ENCODE measurements around the gene EEF1A1. TPM values are rescaled to one million over a fixed set of nuclear protein-coding genes. Genes with fewer than 3 reads are reported as not detected.
"Not testable (repeated sequence)": the region's sequence is repeated elsewhere in the genome, so short reads cannot be mapped to it uniquely, and the experiment has no call there.

The EEF1A1 gene
- total RNA-seq, 1 donor from 2014 or later: 8,108 TPM

DNA sequence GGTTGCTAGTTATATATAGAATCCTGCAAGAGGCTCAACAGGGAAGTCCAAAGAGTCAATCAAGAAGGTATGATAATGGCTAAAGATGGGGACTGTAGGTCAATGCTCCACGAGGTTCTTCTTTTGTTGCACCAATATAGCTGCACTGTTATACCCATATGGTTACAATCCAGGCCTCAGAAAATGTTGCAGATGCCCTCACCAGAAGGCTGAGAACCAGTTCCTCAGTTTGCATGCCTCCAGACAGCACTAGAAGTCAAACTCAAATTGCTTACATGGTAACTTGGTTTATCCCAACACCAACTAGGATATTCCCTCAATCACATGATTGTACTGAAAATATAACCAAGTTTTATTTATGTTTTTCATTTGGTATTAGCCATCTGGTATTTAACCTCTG lies 12.1 kb downstream of the EEF1A1 start:
- Histone ChIP-seq H3K4me1 (no peaks in the 10 kb centered on the region), H3K27me3 (no peaks in the 10 kb centered on the region), H3K4me3 (no peak overlapping the region), H3K27ac (no peak overlapping the region), H3K36me3 (peaks cover 0 to 5% of the 10 kb centered on the region in 2 donors), H3K9me3 (no peaks in the 10 kb centered on the region)
- no peak for TF ChIP-seq CTCF (IDR thresholded peaks at IDR 0.05)
- TF ChIP-seq POLR2A (IDR thresholded peaks at IDR 0.05): no peak
- TF ChIP-seq POLR2AphosphoS5 (IDR thresholded peaks at IDR 0.05; ENCODE audit: insufficient read depth in 1 of 2, low read depth in 1 of 2): no peak
- intact Hi-C loops (cut with DNase I): no loop called here
- DNase-seq (ENCODE audit: extremely low spot score in 2 of 2): no peak

- no peak overlapping the region for H3K27ac ChIP-seq
- H3K36me3 ChIP-seq: peaks cover 0 to 26% of the 10 kb centered on the region in 2 donors
- DNase-seq (ENCODE audit: extremely low spot score in 2 of 2): no peak
- intact Hi-C loops (cut with DNase I): no loop called here
- no peaks in the 10 kb centered on the region for H3K9me3 ChIP-seq
- H3K4me1 ChIP-seq: no peaks in the 10 kb centered on the region
- no peaks in the 10 kb centered on the region for H3K27me3 ChIP-seq
- H3K4me3 ChIP-seq: no peak overlapping the region
- no peak for TF ChIP-seq CTCF (IDR thresholded peaks at IDR 0.05)
- no peak for TF ChIP-seq POLR2A (IDR thresholded peaks at IDR 0.05)
- TF ChIP-seq POLR2AphosphoS5 (IDR thresholded peaks at IDR 0.05; ENCODE audit: insufficient read depth in 1 of 2, low read depth in 1 of 2): no peak
These were observed 14.6 kb downstream of the EEF1A1 start for GRCh38 chr6:73506246-73506645.

- H3K27me3 ChIP-seq; DNase-seq (ENCODE audit: extremely low spot score in 2 of 2); H3K4me1 ChIP-seq; H3K4me3 ChIP-seq; H3K9me3 ChIP-seq; intact Hi-C loops (cut with DNase I); H3K27ac ChIP-seq: not testable (repeated sequence)
- H3K36me3 ChIP-seq: peaks cover 0 to 31% of the 10 kb centered on the region in 2 donors
These were observed 15.1 kb downstream of the EEF1A1 start for GRCh38 chr6:73505705-73506104.

- Histone ChIP-seq H3K4me3 (no peak overlapping the region), H3K4me1 (no peaks in the 10 kb centered on the region), H3K27ac (no peak overlapping the region), H3K27me3 (no peaks in the 10 kb centered on the region), H3K36me3 (peaks cover 0 to 37% of the 10 kb centered on the region in 2 donors), H3K9me3 (no peaks in the 10 kb centered on the region)
- intact Hi-C loops (cut with DNase I): no loop called here
- TF ChIP-seq POLR2A (IDR thresholded peaks at IDR 0.05): no peak
- TF ChIP-seq POLR2AphosphoS5 (IDR thresholded peaks at IDR 0.05; ENCODE audit: insufficient read depth in 1 of 2, low read depth in 1 of 2): no peak
- TF ChIP-seq CTCF (IDR thresholded peaks at IDR 0.05): no peak
- no peak for DNase-seq (ENCODE audit: extremely low spot score in 2 of 2)
These were observed 15.7 kb downstream of the EEF1A1 start for GRCh38 chr6:73505142-73505541.

DNA sequence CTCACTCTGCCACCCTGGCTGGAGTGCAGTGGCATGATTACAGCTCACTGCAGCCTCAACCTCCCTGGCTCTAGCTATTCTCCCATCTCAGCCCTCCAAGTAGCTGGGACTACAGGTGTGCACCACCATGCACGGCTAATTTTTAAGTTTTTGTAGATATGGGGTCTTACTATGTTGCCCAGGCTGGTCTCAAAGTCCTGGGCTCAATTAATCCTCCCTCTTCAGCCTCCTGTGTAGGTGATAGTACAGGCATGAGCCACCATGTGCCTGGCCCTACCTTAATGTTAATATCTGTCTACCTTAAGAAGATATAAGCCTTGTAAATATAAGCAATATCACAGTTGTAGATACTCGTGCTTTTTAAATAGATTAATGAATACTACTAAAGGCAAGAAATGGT lies 16.7 kb downstream of the EEF1A1 start:
- Histone ChIP-seq H3K27ac (no peak overlapping the region), H3K9me3 (no peaks in the 10 kb centered on the region), H3K27me3 (no peaks in the 10 kb centered on the region), H3K4me3 (no peak overlapping the region), H3K36me3 (peaks cover 0 to 47% of the 10 kb centered on the region in 2 donors), H3K4me1 (no peaks in the 10 kb centered on the region)
- DNase-seq (ENCODE audit: extremely low spot score in 2 of 2): no peak
- TF ChIP-seq CTCF (IDR thresholded peaks at IDR 0.05): no peak
- no peak for TF ChIP-seq POLR2AphosphoS5 (IDR thresholded peaks at IDR 0.05; ENCODE audit: insufficient read depth in 1 of 2, low read depth in 1 of 2)
- no peak for TF ChIP-seq POLR2A (IDR thresholded peaks at IDR 0.05)
- intact Hi-C loops (cut with DNase I): no loop called here
